Mesothelial cell of epicardium (in vitro differentiated cells): ENCODE measurements around the gene ZBTB34. TPM values are rescaled to one million over a fixed set of nuclear protein-coding genes. Genes with fewer than 3 reads are reported as not detected.

Experiments used
- DNase-seq, 2 experiments: peaks; one replicate each; pipeline ENCODE4 v3.0.0; 2021; ENCODE audit warnings: low spot score in 2 of 2; ENCODE audit not compliant: unreplicated experiment in 2 of 2
- H3K27ac Mint-ChIP-seq: 2 replicates; pipeline ENCODE4 v1.8.0; 2021; ENCODE audit warnings: mixed read lengths
- H3K27me3 Mint-ChIP-seq: 2 replicates; pipeline ENCODE4 v1.8.0; 2021; ENCODE audit warnings: low read depth, mixed read lengths
- H3K36me3 Mint-ChIP-seq: 2 replicates; pipeline ENCODE4 v1.8.0; 2021; ENCODE audit warnings: mixed read lengths
- H3K4me1 Mint-ChIP-seq: 2 replicates; pipeline ENCODE4 v1.8.0; 2021; ENCODE audit warnings: mixed read lengths
- H3K4me3 Mint-ChIP-seq: 2 replicates; pipeline ENCODE4 v1.8.0; 2021; ENCODE audit warnings: mild to moderate bottlenecking, moderate library complexity, mixed read lengths
- H3K9me3 Mint-ChIP-seq: 2 replicates; pipeline ENCODE4 v1.8.0; 2021; ENCODE audit warnings: mixed read lengths
- total RNA-seq: library from RNA; stranded (reverse); gene quantifications from 3 replicates; pipeline ENCODE4 v1.2.1, GENCODE V29; 2021
- TF ChIP-seq, protein P1 (sequence below): fragments of 200-600 bp; sonication (generic); IDR thresholded peaks from one replicate; pipeline ENCODE4 v1.5.0; 2021; ENCODE audit warnings: antibody characterized with exemption; ENCODE audit not compliant: unreplicated experiment

ZBTB34 gene
- total RNA-seq, 1 donor from 2014 or later: 23.3 TPM

- no peaks in the 10 kb centered on the region for H3K27me3 Mint-ChIP-seq
- DNase-seq: no peak
These were observed 33.7 kb downstream of the ZBTB34 start for GRCh38 chr9:126894052-126894603.

GRCh38 chr9:126902210-126902609, 41.8 kb downstream of the ZBTB34 start:
- H3K4me1 Mint-ChIP-seq: no peaks in the 10 kb centered on the region

More at GRCh38 chr9:126894052-126894603, 33.7 kb downstream of the ZBTB34 start:
- TF ChIP-seq, protein P1, sequence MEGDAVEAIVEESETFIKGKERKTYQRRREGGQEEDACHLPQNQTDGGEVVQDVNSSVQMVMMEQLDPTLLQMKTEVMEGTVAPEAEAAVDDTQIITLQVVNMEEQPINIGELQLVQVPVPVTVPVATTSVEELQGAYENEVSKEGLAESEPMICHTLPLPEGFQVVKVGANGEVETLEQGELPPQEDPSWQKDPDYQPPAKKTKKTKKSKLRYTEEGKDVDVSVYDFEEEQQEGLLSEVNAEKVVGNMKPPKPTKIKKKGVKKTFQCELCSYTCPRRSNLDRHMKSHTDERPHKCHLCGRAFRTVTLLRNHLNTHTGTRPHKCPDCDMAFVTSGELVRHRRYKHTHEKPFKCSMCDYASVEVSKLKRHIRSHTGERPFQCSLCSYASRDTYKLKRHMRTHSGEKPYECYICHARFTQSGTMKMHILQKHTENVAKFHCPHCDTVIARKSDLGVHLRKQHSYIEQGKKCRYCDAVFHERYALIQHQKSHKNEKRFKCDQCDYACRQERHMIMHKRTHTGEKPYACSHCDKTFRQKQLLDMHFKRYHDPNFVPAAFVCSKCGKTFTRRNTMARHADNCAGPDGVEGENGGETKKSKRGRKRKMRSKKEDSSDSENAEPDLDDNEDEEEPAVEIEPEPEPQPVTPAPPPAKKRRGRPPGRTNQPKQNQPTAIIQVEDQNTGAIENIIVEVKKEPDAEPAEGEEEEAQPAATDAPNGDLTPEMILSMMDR: no peak
- Mint-ChIP-seq H3K4me1 (peaks cover 8% of the 10 kb centered on the region), H3K4me3 (no peak overlapping the region), H3K27ac (no peak overlapping the region), H3K9me3 (no peaks in the 10 kb centered on the region), H3K36me3 (no peaks in the 10 kb centered on the region)

DNA sequence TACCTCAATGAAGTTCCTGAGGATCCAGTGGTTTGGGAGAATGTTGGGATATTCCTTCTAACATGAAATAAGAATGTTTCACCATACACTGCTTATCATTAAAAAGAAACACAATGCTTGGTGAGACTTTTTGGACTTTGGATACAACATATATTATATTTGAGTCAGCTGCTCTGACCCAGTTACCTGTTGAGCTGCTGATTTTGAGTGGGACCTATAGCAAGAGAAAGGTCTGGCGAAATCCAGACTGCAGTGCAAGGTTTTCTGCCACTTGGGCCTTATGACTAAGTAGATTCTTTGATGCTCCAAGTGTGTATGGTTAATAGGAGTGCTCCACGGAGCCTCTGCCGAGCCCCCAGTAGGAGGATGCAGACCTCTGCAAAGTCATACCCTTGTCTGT, 44.1 kb downstream of the ZBTB34 start:
- H3K9me3 Mint-ChIP-seq: peaks cover 10% of the 10 kb centered on the region
- H3K4me3 Mint-ChIP-seq: no peak overlapping the region
- no peaks in the 10 kb centered on the region for H3K4me1 Mint-ChIP-seq
- peaks cover 29% of the 10 kb centered on the region for H3K27me3 Mint-ChIP-seq
- TF ChIP-seq, protein P1: no peak
- H3K27ac Mint-ChIP-seq: no peak overlapping the region
- no peak for DNase-seq
- H3K36me3 Mint-ChIP-seq: no peaks in the 10 kb centered on the region

More at GRCh38 chr9:126902210-126902609, 41.8 kb downstream of the ZBTB34 start:
- peaks cover 11% of the 10 kb centered on the region for H3K27me3 Mint-ChIP-seq
- DNase-seq: no peak
- no peaks in the 10 kb centered on the region for H3K36me3 Mint-ChIP-seq
- peaks cover 10% of the 10 kb centered on the region for H3K9me3 Mint-ChIP-seq
- TF ChIP-seq, protein P1: no peak
- no peak overlapping the region for H3K4me3 Mint-ChIP-seq
- no peak overlapping the region for H3K27ac Mint-ChIP-seq

GRCh38 chr9:126906091-126906490, 45.7 kb downstream of the ZBTB34 start:
- Mint-ChIP-seq H3K36me3 (no peaks in the 10 kb centered on the region), H3K4me1 (no peaks in the 10 kb centered on the region), H3K4me3 (no peak overlapping the region), H3K27ac (no peak overlapping the region), H3K9me3 (peaks cover 7% of the 10 kb centered on the region), H3K27me3 (peaks cover 32% of the 10 kb centered on the region)
- TF ChIP-seq, protein P1: no peak
- no peak for DNase-seq

GRCh38 chr9:126907058-126907457, 46.6 kb downstream of the ZBTB34 start:
- Mint-ChIP-seq H3K9me3 (no peaks in the 10 kb centered on the region), H3K36me3 (no peaks in the 10 kb centered on the region), H3K4me3 (no peak overlapping the region), H3K27ac (no peak overlapping the region), H3K27me3 (peaks cover 41% of the 10 kb centered on the region), H3K4me1 (no peaks in the 10 kb centered on the region)
- TF ChIP-seq, protein P1: no peak
- no peak for DNase-seq
